K562 (cell line): ENCODE results near the gene PLGRKT. TPM values are rescaled to one million over a fixed set of nuclear protein-coding genes. Genes with fewer than 3 reads are reported as not detected.
"Not testable (repeated sequence)": the region's sequence is repeated elsewhere in the genome, so short reads cannot be mapped to it uniquely, and the experiment has no call there.

Source experiments
- ATAC-seq: fragments of 200-7000 bp; cut with Tn5 transposase; 3 replicates; pipeline ENCODE4 v1.9.1; 2020; ENCODE audit warnings: moderate library complexity
- BruUV-seq: library from RNA; stranded (reverse); fragments of 400-500 nt; replicated peaks from 2 replicates; lab custom pipeline; 2021; lab: Mats Ljungman, UMichigan
- CTCF ChIA-PET: fragments of 300-600 bp; formaldehyde crosslinking; extraction: SDS; loops from one replicate; lab custom pipeline; 2021; ENCODE audit warnings: low intra/inter-chr PET ratio; lab: Yijun Ruan, JAX
- POLR2A ChIA-PET: fragments of 300-600, 350-650 bp; sonication (Branson Sonifier 250); formaldehyde crosslinking; extraction: SDS; loops from one replicate; lab custom pipeline; 2021; ENCODE audit warnings: antibody characterized with exemption, inconsistent platforms; lab: Yijun Ruan, JAX
- DNase-seq, 4 experiments: peaks; one replicate each; pipeline versions ENCODE4 v3.0.0 to v3.0.0-alpha.2; 2011 to 2018; ENCODE audit warnings: low spot score in 3 of 4, mixed read lengths in 3 of 4; ENCODE audit errors: extremely low read depth in 1 of 4
- FAIRE-seq: peaks from 2 replicates; lab custom pipeline; 2011; peaks lifted over from hg19 to GRCh38; lab: Jason Lieb, UNC
- H2AFZ ChIP-seq: 2 replicates; pipeline ENCODE4 v1.6.0; 2011; ENCODE audit warnings: low read depth, low read length, control low read depth, inconsistent platforms
- H3K27ac ChIP-seq: fragments of 200-600 bp; 3 replicates; pipeline ENCODE4 v1.8.0; 2011; ENCODE audit warnings: low read depth, mild to moderate bottlenecking, control low read depth, inconsistent platforms, low read length, moderate library complexity, mixed read lengths; ENCODE audit errors: extremely low read depth
- H3K27me3 ChIP-seq, 2 experiments: fragments of 300-600 bp in 1 of 2; 2 replicates in 1 of 2; 3 replicates in 1 of 2; pipeline versions ENCODE4 v1.6.0 to v1.8.0; 2011; ENCODE audit warnings: inconsistent platforms in 2 of 2, low read length in 2 of 2, mild to moderate bottlenecking in 1 of 2, mixed read lengths in 1 of 2, moderate library complexity in 1 of 2; ENCODE audit not compliant: control insufficient read depth in 2 of 2, insufficient read depth in 2 of 2
- H3K36me3 ChIP-seq: fragments of 300-600 bp; 3 replicates; pipeline ENCODE4 v1.8.0; 2011; ENCODE audit warnings: mild to moderate bottlenecking, low read length, inconsistent platforms; ENCODE audit not compliant: control insufficient read depth, insufficient read depth
- H3K4me1 ChIP-seq, 2 experiments: fragments of 200-600 bp in 1 of 2; replicated peaks in 1 of 2; 2 replicates in 1 of 2; 3 replicates in 1 of 2; pipeline versions ENCODE4 v1.5.1 to v1.8.0; 2011; ENCODE audit warnings: inconsistent platforms in 2 of 2, low read length in 2 of 2, mild to moderate bottlenecking in 1 of 2, mixed read lengths in 1 of 2, moderate library complexity in 1 of 2; ENCODE audit not compliant: control insufficient read depth in 2 of 2, insufficient read depth in 2 of 2
- H3K4me2 ChIP-seq: 2 replicates; pipeline ENCODE4 v1.6.1; 2011; ENCODE audit warnings: low read length, control low read depth, inconsistent platforms, mixed read lengths; ENCODE audit not compliant: insufficient read depth
- H3K4me3 ChIP-seq: fragments of 200-600 bp; sonication (generic), shearing (Covaris generic); 2 replicates; pipeline ENCODE4 v1.5.1; 2016; ENCODE audit warnings: control low read depth, inconsistent platforms
- H3K79me2 ChIP-seq: fragments of 200-600 bp; 3 replicates; pipeline ENCODE4 v1.8.0; 2011; ENCODE audit warnings: low read length, inconsistent platforms; ENCODE audit not compliant: control insufficient read depth, insufficient read depth
- H3K9ac ChIP-seq, 2 experiments: 2 replicates each; pipeline versions ENCODE4 v1.6.0 to v1.6.1; 2011; ENCODE audit warnings: low read depth in 2 of 2, low read length in 2 of 2, control low read depth in 1 of 2, inconsistent platforms in 1 of 2, mild to moderate bottlenecking in 1 of 2, mixed read lengths in 1 of 2; ENCODE audit not compliant: insufficient read depth in 1 of 2
- H3K9me1 ChIP-seq: one replicate; pipeline ENCODE4 v1.6.0; 2011; ENCODE audit warnings: inconsistent platforms, mild to moderate bottlenecking, low read length, moderate library complexity; ENCODE audit not compliant: control insufficient read depth, insufficient read depth
- H3K9me3 ChIP-seq: replicated peaks from 2 replicates; pipeline ENCODE4 v1.5.1; 2011; ENCODE audit warnings: low read depth, low read length, inconsistent platforms; ENCODE audit not compliant: control insufficient read depth, insufficient read depth
- H4K20me1 ChIP-seq: replicated peaks from 2 replicates; pipeline ENCODE4 v1.6.1; 2011; ENCODE audit warnings: low read length, inconsistent platforms, mixed read lengths; ENCODE audit not compliant: control insufficient read depth, insufficient read depth
- BRD9 ChIP-seq: fragments of 450-650 bp; IDR thresholded peaks from 2 replicates; pipeline ENCODE4 v1.6.1; 2018; ENCODE audit warnings: low read depth; ENCODE audit not compliant: partially characterized antibody
- CREBBP ChIP-seq: IDR thresholded peaks from one replicate; pipeline ENCODE4 v1.6.1; 2012; ENCODE audit warnings: low read depth, mild to moderate bottlenecking, control low read depth, inconsistent platforms, low read length
- DDX20 ChIP-seq: fragments of 450-650 bp; IDR thresholded peaks from 2 replicates; pipeline ENCODE4 v1.6.1; 2016; ENCODE audit warnings: missing genetic modification characterization, low read depth, mild to moderate bottlenecking, missing compliant biosample characterization, moderate library complexity
- EP400 ChIP-seq: fragments of 450-650 bp; IDR thresholded peaks from 2 replicates; pipeline ENCODE4 v1.6.1; 2017; ENCODE audit warnings: antibody characterized with exemption, mild to moderate bottlenecking, moderate library complexity
- ERF ChIP-seq: fragments of 450-650 bp; formaldehyde crosslinking; IDR thresholded peaks from 2 replicates; pipeline ENCODE4 v1.4.0; 2020; ENCODE audit warnings: mild to moderate bottlenecking, mixed read lengths
- ESRRA ChIP-seq: fragments of 450-650 bp; IDR thresholded peaks from 2 replicates; pipeline ENCODE4 v1.6.1; 2014; ENCODE audit warnings: low read depth, mild to moderate bottlenecking, moderate library complexity, borderline replicate concordance
- MTA1 ChIP-seq: fragments of 450-650 bp; IDR thresholded peaks from 2 replicates; pipeline ENCODE4 v1.6.1; 2017; ENCODE audit warnings: borderline replicate concordance
- PCBP2 ChIP-seq: fragments of 200-400 bp; formaldehyde crosslinking; IDR thresholded peaks from 2 replicates; pipeline ENCODE4 v1.6.1; 2018; ENCODE audit warnings: low read length, low read depth, mild to moderate bottlenecking, moderate library complexity; ENCODE audit not compliant: poor library complexity, severe bottlenecking
- VEZF1 ChIP-seq: fragments of 200-800 bp; sonication (Bioruptor generic); IDR thresholded peaks from 2 replicates; pipeline ENCODE4 v1.6.1; 2017; ENCODE audit warnings: missing genetic modification characterization, missing compliant biosample characterization
- ZBTB26 ChIP-seq: fragments of 450-650 bp; formaldehyde crosslinking; IDR thresholded peaks from 2 replicates; pipeline ENCODE4 v1.4.0; 2022; ENCODE audit warnings: missing genetic modification characterization
- ZEB2 ChIP-seq: fragments of 450-650 bp; IDR thresholded peaks from 2 replicates; pipeline ENCODE4 v1.6.1; 2016
- ZNF133 ChIP-seq: fragments of 250-450 bp; sonication (Bioruptor Pico); IDR thresholded peaks from 2 replicates; pipeline ENCODE4 v1.4.0; 2020; ENCODE audit warnings: mild to moderate bottlenecking
- ZNF398 ChIP-seq: fragments of 250-450 bp; sonication (Bioruptor Pico); IDR thresholded peaks from 2 replicates; pipeline ENCODE4 v1.8.0; 2021; ENCODE audit warnings: moderate library complexity, mild to moderate bottlenecking, inconsistent platforms
- WGBS: fragments of 100-300 bp; shearing (Covaris generic); methylation state at CpG from one replicate; pipeline ENCODE4 v1.1.6; 2016; ENCODE audit warnings: low coverage, mixed read lengths; ENCODE audit not compliant: insufficient coverage; ENCODE audit errors: missing lambda C conversion rate; 5-methylcytosine and 5-hydroxymethylcytosine counted together
- in situ Hi-C: fragments of 300-500 bp; cut with MboI; formaldehyde crosslinking; loops from 4 replicates; pipeline ENCODE4 v1.15.0; 2018; ENCODE audit warnings: inconsistent platforms, mixed read lengths
- intact Hi-C: fragments of 100-400 bp; cut with micrococcal nuclease; formaldehyde crosslinking; loops from 2 replicates; pipeline ENCODE4 v1.14.2; 2022
- polyA plus RNA-seq, 8 experiments: library from polyadenylated mRNA; depleted of rRNA in 4 of 8; stranded (reverse) in 5 of 8; unstranded in 3 of 8; fragments of >200 nt; fragmentation: Nextera tagmentation in 2 of 8; fragmentation: Illumina TruSeq in 1 of 8; extraction: Ambion mirVana in 2 of 8; extraction: Trizol in 1 of 8; gene quantifications; 2 replicates each; pipeline versions ENCODE4 v1.2.1 to v1.2.3, GENCODE V29; 2011 to 2014; ENCODE audit warnings: inconsistent platforms in 1 of 8, missing spikeins in 1 of 8
- total RNA-seq, 7 experiments: library from RNA; depleted of rRNA in 6 of 7; stranded (reverse); fragments of >200 nt in 6 of 7; fragmentation: Illumina TruSeq in 2 of 7; extraction: Trizol in 2 of 7; gene quantifications; 2 replicates each; pipeline versions ENCODE4 v1.2.1 to v1.2.3, GENCODE V29; 2011 to 2021; ENCODE audit warnings: low replicate concordance in 1 of 7

PLGRKT gene
- total and polyA plus RNA-seq, 9 of the 15 experiments (the other 6 are each of a cell fraction or from before 2014, with no cell fraction given), result 4.7 to 13.8 (median 6.5) TPM

GRCh38 chr9:5466005-5466404 lies 28.3 kb upstream of the PLGRKT start:
- TF ChIP-seq ZNF133 (CRISPR knock-in tag) (no peak), ZNF398 (CRISPR knock-in tag) (no peak), MTA1 (no peak), PCBP2 (no peak), DDX20 (tag) (no peak), ERF (no peak), CREBBP (no peak), ZEB2 (no peak), ESRRA (no peak), EP400 (no peak), VEZF1 (no peak), ZBTB26 (no peak), BRD9 (no peak)
- Histone ChIP-seq H3K9ac (no peak overlapping the region), H3K4me3 (no peak overlapping the region), H3K4me2 (no peak overlapping the region), H3K27ac (no peak overlapping the region), H4K20me1 (no peaks in the 10 kb centered on the region), H3K79me2 (no peaks in the 10 kb centered on the region), H3K4me1 (no peaks in the 10 kb centered on the region), H2AFZ (no peak overlapping the region), H3K27me3 (no peaks in the 10 kb centered on the region; a peak in 1 of 5 replicates), H3K9me3 (no peaks in the 10 kb centered on the region), H3K9me1 (no peaks in the 10 kb centered on the region), H3K36me3 (no peaks in the 10 kb centered on the region)
- WGBS, result 0% methylated on average over 1 of the region's 1 CpG
- ATAC-seq, result no peak
- FAIRE-seq, result no peak
- CTCF ChIA-PET, result no interaction called here
- no TSS peak for BruUV-seq
- intact Hi-C loops (no loop called here), in situ Hi-C loops (no loop called here)
- POLR2A ChIA-PET, result no interaction called here
- DNase-seq, result no peak

GRCh38 chr9:5464831-5465330 lies 27.2 kb upstream of the PLGRKT start:
- H3K9ac ChIP-seq, H3K36me3 ChIP-seq, in situ Hi-C loops, H4K20me1 ChIP-seq, POLR2A ChIA-PET, H3K4me1 ChIP-seq, H2AFZ ChIP-seq, H3K4me2 ChIP-seq, intact Hi-C loops, DNase-seq, H3K9me3 ChIP-seq, H3K79me2 ChIP-seq, H3K27me3 ChIP-seq, H3K27ac ChIP-seq, ATAC-seq, BruUV-seq, H3K4me3 ChIP-seq, H3K9me1 ChIP-seq, FAIRE-seq: not testable (repeated sequence)
- CTCF ChIA-PET, result interaction anchor here (0.6 kb wide), 1 partner anchor 1076 kb away, joined by 4 read pairs; no protein-coding TSS in a partner anchor
- WGBS, result 49% methylated on average over 3 of the region's 4 CpGs
